PC-9 (cell line): Measurements from ENCODE around the gene EVA1C. TPM values are rescaled to one million over a fixed set of nuclear protein-coding genes. Genes with fewer than 3 reads are reported as not detected.

Experiments
- BruUV-seq: library from RNA; stranded (reverse); fragments of 400-500 nt; replicated peaks from 2 replicates; lab custom pipeline; 2021; lab: Mats Ljungman, UMichigan
- CTCF ChIA-PET: fragments of 300-600 bp; sonication (Branson Sonifier 250); formaldehyde crosslinking; loops from one replicate; lab custom pipeline; 2022; ENCODE audit warnings: antibody characterized with exemption; lab: Charles Lee
- POLR2A ChIA-PET: fragments of 300-600 bp; sonication (Branson Sonifier 250); formaldehyde crosslinking; loops from one replicate; lab custom pipeline; 2022; ENCODE audit warnings: antibody characterized with exemption; ENCODE audit not compliant: unreplicated experiment; lab: Charles Lee
- DNase-seq, 2 experiments: peaks; one replicate each; pipeline versions ENCODE4 v3.0.0 to v3.0.0-alpha.2; 2015 to 2022; ENCODE audit warnings: mixed read lengths in 1 of 2
- H2AFZ ChIP-seq: fragments of 200-600 bp; sonication (generic); 2 replicates; pipeline ENCODE4 v1.8.1; 2017; ENCODE audit warnings: antibody characterized with exemption
- H3F3A ChIP-seq: fragments of 200-600 bp; sonication (generic); 2 replicates; pipeline ENCODE4 v1.8.1; 2017; ENCODE audit warnings: antibody characterized with exemption, mild to moderate bottlenecking, low read depth; ENCODE audit not compliant: insufficient read depth
- H3K27ac ChIP-seq: fragments of 200-600 bp; sonication (generic); 2 replicates; pipeline ENCODE4 v1.6.1; 2016; ENCODE audit warnings: mixed run types
- H3K27me3 ChIP-seq: fragments of 200-600 bp; sonication (generic); 2 replicates; pipeline ENCODE4 v1.6.1; 2016; ENCODE audit warnings: low read depth, mixed run types; ENCODE audit not compliant: insufficient read depth
- H3K36me3 ChIP-seq: fragments of 200-600 bp; sonication (generic); 2 replicates; pipeline ENCODE4 v1.6.1; 2016; ENCODE audit warnings: low read depth, mixed run types
- H3K4me1 ChIP-seq: fragments of 200-600 bp; sonication (generic); replicated peaks from 2 replicates; pipeline ENCODE4 v1.6.1; 2016; ENCODE audit warnings: mixed run types; ENCODE audit not compliant: insufficient read depth
- H3K4me2 ChIP-seq: fragments of 200-600 bp; sonication (generic); 2 replicates; pipeline ENCODE4 v1.6.1; 2017; ENCODE audit warnings: mixed run types
- H3K4me3 ChIP-seq: fragments of 200-600 bp; sonication (generic); 2 replicates; pipeline ENCODE4 v1.6.1; 2016; ENCODE audit warnings: mixed run types
- H3K79me2 ChIP-seq: fragments of 200-600 bp; sonication (generic); 2 replicates; pipeline ENCODE4 v1.6.1; 2017; ENCODE audit warnings: low read depth, mixed run types
- H3K9me2 ChIP-seq: fragments of 200-600 bp; sonication (generic); 2 replicates; pipeline ENCODE4 v1.8.1; 2017; ENCODE audit warnings: mild to moderate bottlenecking; ENCODE audit not compliant: insufficient read depth
- H3K9me3 ChIP-seq: fragments of 200-600 bp; sonication (generic); 2 replicates; pipeline ENCODE4 v1.8.1; 2016; ENCODE audit warnings: low read depth; ENCODE audit not compliant: insufficient read depth
- H4K20me1 ChIP-seq: fragments of 200-600 bp; sonication (generic); 2 replicates; pipeline ENCODE4 v1.8.1; 2017; ENCODE audit not compliant: insufficient read depth
- CTCF ChIP-seq: fragments of 200-600 bp; sonication (generic); conservative IDR thresholded peaks from 2 replicates; pipeline ENCODE4 v1.6.1; 2017; ENCODE audit warnings: mixed run types, antibody characterized with exemption, mild to moderate bottlenecking, moderate library complexity
- EZH2 ChIP-seq: fragments of 200-600 bp; sonication (generic); IDR thresholded peaks from 2 replicates; pipeline ENCODE4 v1.8.0; 2017; ENCODE audit warnings: antibody characterized with exemption, low read depth
- intact Hi-C: fragments of 100-400 bp; cut with micrococcal nuclease; formaldehyde crosslinking; loops from one replicate; pipeline ENCODE4 v1.10.0; 2022; ENCODE audit not compliant: unreplicated experiment
- total RNA-seq: library from RNA; stranded (reverse); gene quantifications from 2 replicates; pipeline ENCODE4 v1.2.3, GENCODE V29; 2021

The EVA1C gene
- total RNA-seq, 1 experiment from 2014 or later = 3.0 TPM

DNA sequence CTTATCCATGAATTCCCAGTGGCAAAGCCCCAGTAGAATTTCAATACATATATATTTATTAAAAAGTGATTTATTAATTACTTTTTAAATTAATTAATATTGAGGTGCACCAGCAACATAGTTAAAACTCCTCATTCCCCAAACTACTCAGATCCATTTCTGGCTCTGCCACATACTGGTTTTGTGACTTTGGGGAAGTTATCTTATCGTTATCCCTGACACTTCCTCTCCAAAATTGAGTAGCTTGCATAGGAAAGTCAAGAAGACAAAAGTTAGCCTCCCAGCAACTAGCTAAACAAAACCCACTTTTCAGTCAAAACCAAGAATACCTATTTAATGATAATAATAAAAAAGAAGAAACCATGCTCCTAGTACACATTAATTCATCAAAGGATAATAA lies 136.9 kb downstream of the EVA1C start:
- no peak overlapping the region for H3K27ac ChIP-seq
- CTCF ChIA-PET = no interaction called here
- H3K4me3 ChIP-seq = no peak overlapping the region
- H3K36me3 ChIP-seq = no peaks in the 10 kb centered on the region
- no peaks in the 10 kb centered on the region for H3K9me3 ChIP-seq
- POLR2A ChIA-PET = no interaction called here
- H3K4me1 ChIP-seq = no peaks in the 10 kb centered on the region
- intact Hi-C loops = no loop called here
- H3K79me2 ChIP-seq = no peaks in the 10 kb centered on the region
- no peaks in the 10 kb centered on the region for H3K9me2 ChIP-seq
- H3K27me3 ChIP-seq = no peaks in the 10 kb centered on the region
- no peak overlapping the region for H2AFZ ChIP-seq
- no peaks in the 10 kb centered on the region for H3F3A ChIP-seq
- no peak overlapping the region for H3K4me2 ChIP-seq
- no TSS peak for BruUV-seq
- no peak for TF ChIP-seq EZH2
- no peak for TF ChIP-seq CTCF
- H4K20me1 ChIP-seq = no peaks in the 10 kb centered on the region
- no peak for DNase-seq

- Histone ChIP-seq H2AFZ (no peak overlapping the region), H3K9me3 (no peaks in the 10 kb centered on the region), H3K9me2 (no peaks in the 10 kb centered on the region), H3K4me2 (no peak overlapping the region), H4K20me1 (no peaks in the 10 kb centered on the region), H3K4me3 (no peak overlapping the region), H3K27me3 (no peaks in the 10 kb centered on the region), H3K27ac (no peak overlapping the region), H3K79me2 (no peaks in the 10 kb centered on the region), H3F3A (no peaks in the 10 kb centered on the region), H3K4me1 (no peaks in the 10 kb centered on the region), H3K36me3 (no peaks in the 10 kb centered on the region)
- BruUV-seq = no TSS peak
- no peak for DNase-seq
- CTCF ChIA-PET = no interaction called here
- intact Hi-C loops = no loop called here
- POLR2A ChIA-PET = no interaction called here
- TF ChIP-seq CTCF (no peak), EZH2 (no peak)
Observed at GRCh38 chr21:32549886-32550285, 137.4 kb downstream of the EVA1C start.

DNA sequence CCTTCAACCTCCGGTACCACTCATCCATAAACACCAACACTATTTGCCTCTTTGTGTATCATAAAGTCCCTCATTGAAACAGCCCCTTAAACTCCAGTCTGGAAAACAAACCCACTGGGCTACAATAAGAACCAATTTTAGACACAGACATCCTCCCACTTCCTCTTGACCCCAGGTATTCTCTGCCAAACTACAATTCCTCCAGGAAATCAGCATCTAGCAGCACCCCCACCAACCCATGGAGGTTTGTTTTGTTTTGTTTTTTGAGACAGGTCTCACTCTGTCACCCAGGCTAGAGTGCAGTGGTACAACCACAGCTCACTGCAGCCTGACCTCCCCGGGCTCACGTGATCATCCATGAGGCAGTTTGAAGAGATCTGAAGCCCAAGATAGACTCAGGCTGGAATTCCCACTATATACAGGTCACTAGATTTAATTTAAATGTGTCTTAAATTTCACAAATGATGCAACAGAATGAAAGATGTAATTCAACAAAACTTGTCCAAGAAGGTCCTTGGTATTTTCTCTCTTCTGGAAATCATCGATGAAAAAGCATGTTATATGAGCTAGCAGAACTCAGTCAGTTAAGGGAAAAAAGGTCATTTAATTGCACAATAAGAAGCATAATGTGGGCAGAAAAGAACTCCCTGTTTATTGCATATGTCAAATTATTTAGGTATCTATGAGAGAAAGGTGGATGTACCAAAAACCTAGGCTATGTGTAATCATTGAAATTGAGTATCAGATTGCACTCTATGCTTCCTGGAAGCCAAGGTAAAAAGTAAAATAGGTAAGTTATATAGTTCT lies 142.5 kb downstream of the EVA1C start:
- Histone ChIP-seq H3K4me2 (no peak overlapping the region), H4K20me1 (no peaks in the 10 kb centered on the region), H3K79me2 (no peaks in the 10 kb centered on the region), H3K27me3 (no peaks in the 10 kb centered on the region), H3F3A (no peaks in the 10 kb centered on the region), H3K9me2 (no peaks in the 10 kb centered on the region), H3K9me3 (no peaks in the 10 kb centered on the region), H3K4me1 (no peaks in the 10 kb centered on the region), H3K27ac (no peak overlapping the region), H2AFZ (no peak overlapping the region), H3K36me3 (no peaks in the 10 kb centered on the region), H3K4me3 (no peak overlapping the region)
- DNase-seq = no peak
- intact Hi-C loops = no loop called here
- POLR2A ChIA-PET = no interaction called here
- BruUV-seq = no TSS peak
- CTCF ChIA-PET = no interaction called here
- TF ChIP-seq EZH2 (no peak), CTCF (no peak)
